ENCODE measurements around the gene PLIN1.
A peak's percentile ranks its signal among the peaks of the same experiment; 100 is the strongest.
"Not testable (repeated sequence)": the region's sequence is repeated elsewhere in the genome, so short reads cannot be mapped to it uniquely, and the experiment has no call there.

PLIN1 gene

GRCh38 chr15:89679212-89679611, at the start of gene PLIN1:
Gene PLIN1, minus strand, starts transcription at chr15:89679367. Its CDS starts 1,878 bp downstream, at chr15:89677489.
- no peak for DNase-seq (ENCODE audit: low spot score)

GRCh38 chr15:89728254-89728653, 49.1 kb upstream of the PLIN1 start:
- no peak for DNase-seq (ENCODE audit: low spot score)

GRCh38 chr15:89725064-89725463, 45.9 kb upstream of the PLIN1 start:
- no peak for DNase-seq (ENCODE audit: low spot score)

GRCh38 chr15:89724621-89725020, 45.5 kb upstream of the PLIN1 start:
- DNase-seq (ENCODE audit: low spot score), result no peak

GRCh38 chr15:89723031-89723430, 43.9 kb upstream of the PLIN1 start:
- DNase-seq (ENCODE audit: low spot score), result no peak

GRCh38 chr15:89714775-89715174, 35.6 kb upstream of the PLIN1 start:
- no peak for DNase-seq (ENCODE audit: low spot score)

GRCh38 chr15:89707577-89707976, 28.4 kb upstream of the PLIN1 start:
- DNase-seq (ENCODE audit: low spot score), result no peak

GRCh38 chr15:89704411-89704810, 25.2 kb upstream of the PLIN1 start:
- DNase-seq (ENCODE audit: low spot score), result no peak

- no peak for DNase-seq (ENCODE audit: low spot score)
Measured at GRCh38 chr15:89695198-89695597, 16.0 kb upstream of the PLIN1 start.

- no peak for DNase-seq (ENCODE audit: low spot score)
Measured at GRCh38 chr15:89693696-89694095, 14.5 kb upstream of the PLIN1 start.

- no peak for DNase-seq (ENCODE audit: low spot score)
Measured at GRCh38 chr15:89693091-89693490, 13.9 kb upstream of the PLIN1 start.

GRCh38 chr15:89690276-89691218, 11.4 kb upstream of the PLIN1 start, which contains the start of the genes PEX11A and WDR93:
Gene PEX11A, minus strand, starts transcription at chr15:89690754. Its CDS starts 122 bp downstream, at chr15:89690632.
Gene WDR93, plus strand, starts transcription at chr15:89690811. Its CDS starts 10,936 bp downstream, at chr15:89701747.
- DNase-seq (ENCODE audit: low spot score), result peak; percentile 84

GRCh38 chr15:89689930-89690275, 10.7 kb upstream of the PLIN1 start:
- not testable (repeated sequence) for DNase-seq (ENCODE audit: low spot score)

GRCh38 chr15:89686522-89686921, 7.4 kb upstream of the PLIN1 start:
- DNase-seq (ENCODE audit: low spot score), result no peak

- no peak for DNase-seq (ENCODE audit: low spot score)
Measured at GRCh38 chr15:89685995-89686394, 6.8 kb upstream of the PLIN1 start.

GRCh38 chr15:89681146-89681545, 2.0 kb upstream of the PLIN1 start:
- no peak for DNase-seq (ENCODE audit: low spot score)

- DNase-seq (ENCODE audit: low spot score), result no peak
Measured at GRCh38 chr15:89680282-89680873, 1.2 kb upstream of the PLIN1 start.

GRCh38 chr15:89677381-89677780, 1.8 kb downstream of the PLIN1 start:
- no peak for DNase-seq (ENCODE audit: low spot score)

- DNase-seq (ENCODE audit: low spot score), result no peak
Measured at GRCh38 chr15:89675606-89676005, 3.6 kb downstream of the PLIN1 start.

- DNase-seq (ENCODE audit: low spot score), result no peak
Measured at GRCh38 chr15:89674526-89674925, 4.6 kb downstream of the PLIN1 start.

GRCh38 chr15:89673165-89673512, 6.0 kb downstream of the PLIN1 start:
- peak; percentile 89 for DNase-seq (ENCODE audit: low spot score)

GRCh38 chr15:89672221-89673164, 6.7 kb downstream of the PLIN1 start:
- DNase-seq (ENCODE audit: low spot score), result no peak
